HL-60 (cell line): ENCODE measurements around the gene TBATA.

Experiments
- GABPA ChIP-seq: IDR thresholded peaks from 2 replicates; pipeline ENCODE4 v1.6.1; 2012; ENCODE audit warnings: low read depth
- POLR2AphosphoS5 ChIP-seq: IDR thresholded peaks from 2 replicates; pipeline ENCODE4 v1.6.1; 2012; ENCODE audit warnings: low read depth
- REST ChIP-seq: IDR thresholded peaks from 2 replicates; pipeline ENCODE4 v1.6.1; 2012; ENCODE audit warnings: low read depth; ENCODE audit not compliant: insufficient replicate concordance
- SPI1 ChIP-seq: IDR thresholded peaks from 2 replicates; pipeline ENCODE4 v1.6.1; 2012; ENCODE audit warnings: low read depth, mild to moderate bottlenecking, borderline replicate concordance
- TF ChIP-seq, protein P1 (sequence below): IDR thresholded peaks from one replicate; pipeline ENCODE4 v1.5.1; 2011; ENCODE audit warnings: low read length, control low read depth, inconsistent platforms; ENCODE audit not compliant: insufficient read depth

GRCh38 chr10:70751991-70752390 is 33.2 kb downstream of the TBATA start:
- TF ChIP-seq, protein P1, sequence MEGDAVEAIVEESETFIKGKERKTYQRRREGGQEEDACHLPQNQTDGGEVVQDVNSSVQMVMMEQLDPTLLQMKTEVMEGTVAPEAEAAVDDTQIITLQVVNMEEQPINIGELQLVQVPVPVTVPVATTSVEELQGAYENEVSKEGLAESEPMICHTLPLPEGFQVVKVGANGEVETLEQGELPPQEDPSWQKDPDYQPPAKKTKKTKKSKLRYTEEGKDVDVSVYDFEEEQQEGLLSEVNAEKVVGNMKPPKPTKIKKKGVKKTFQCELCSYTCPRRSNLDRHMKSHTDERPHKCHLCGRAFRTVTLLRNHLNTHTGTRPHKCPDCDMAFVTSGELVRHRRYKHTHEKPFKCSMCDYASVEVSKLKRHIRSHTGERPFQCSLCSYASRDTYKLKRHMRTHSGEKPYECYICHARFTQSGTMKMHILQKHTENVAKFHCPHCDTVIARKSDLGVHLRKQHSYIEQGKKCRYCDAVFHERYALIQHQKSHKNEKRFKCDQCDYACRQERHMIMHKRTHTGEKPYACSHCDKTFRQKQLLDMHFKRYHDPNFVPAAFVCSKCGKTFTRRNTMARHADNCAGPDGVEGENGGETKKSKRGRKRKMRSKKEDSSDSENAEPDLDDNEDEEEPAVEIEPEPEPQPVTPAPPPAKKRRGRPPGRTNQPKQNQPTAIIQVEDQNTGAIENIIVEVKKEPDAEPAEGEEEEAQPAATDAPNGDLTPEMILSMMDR, result no peak
- TF ChIP-seq POLR2AphosphoS5 (no peak), REST (no peak), GABPA (no peak), SPI1 (no peak)
